Suprapubic skin (tissue), 3 donors: ENCODE measurements around the gene FRMPD4.
"Not testable (repeated sequence)": the region's sequence is repeated elsewhere in the genome, so short reads cannot be mapped to it uniquely, and the experiment has no call there.

Experiments used
- CTCF ChIP-seq, 2 donors: fragments of 200-600 bp in 1 of 2; fragments of 450-650 bp in 1 of 2; sonication (generic) in 1 of 2; IDR thresholded peaks; one replicate each; pipeline ENCODE4 v1.5.1; 2016 to 2019; ENCODE audit warnings: antibody characterized with exemption in 2 of 2, mild to moderate bottlenecking in 1 of 2, moderate library complexity in 1 of 2
- EP300 ChIP-seq: sonication (generic); formaldehyde crosslinking; IDR thresholded peaks from one replicate; pipeline ENCODE4 v1.6.1; 2017; ENCODE audit warnings: antibody characterized with exemption
- POLR2A ChIP-seq, 2 donors: fragments of 450-650 bp; IDR thresholded peaks; one replicate each; pipeline ENCODE4 v1.6.1; 2017; ENCODE audit warnings: antibody characterized with exemption in 2 of 2, mild to moderate bottlenecking in 2 of 2, moderate library complexity in 2 of 2

GRCh38 chrX:12515384-12515783 is 377.1 kb downstream of the FRMPD4 start:
- not testable (repeated sequence) for TF ChIP-seq CTCF (IDR thresholded peaks at IDR 0.05); POLR2A (IDR thresholded peaks at IDR 0.05); EP300
